HL-60 (cell line): ENCODE measurements around the gene DYNC2I2.

ENCODE experiments used
- DNase-seq, 2 experiments: peaks; one replicate each; pipeline ENCODE4 v3.0.0-alpha.2; 2010 to 2020; ENCODE audit warnings: low read depth in 1 of 2, low spot score in 1 of 2
- H3K27ac ChIP-seq: fragments of 250-450 bp; sonication (Bioruptor Pico); replicated peaks from 2 replicates; pipeline ENCODE4 v1.5.1; 2020; ENCODE audit warnings: mild to moderate bottlenecking, moderate library complexity
- H3K27me3 ChIP-seq: fragments of 250-450 bp; sonication (Bioruptor Pico); 2 replicates; pipeline ENCODE4 v1.5.1; 2021; ENCODE audit warnings: mild to moderate bottlenecking, moderate library complexity; ENCODE audit not compliant: insufficient read depth, poor library complexity, severe bottlenecking
- H3K4me3 ChIP-seq: replicated peaks from 2 replicates; pipeline ENCODE4 v1.5.1; 2011; ENCODE audit warnings: mild to moderate bottlenecking, control low read depth, low read length; ENCODE audit not compliant: insufficient read depth
- CTCF ChIP-seq: IDR thresholded peaks from one replicate; pipeline ENCODE4 v1.5.1; 2011; ENCODE audit warnings: low read length, control low read depth, inconsistent platforms; ENCODE audit not compliant: insufficient read depth
- GABPA ChIP-seq: IDR thresholded peaks from 2 replicates; pipeline ENCODE4 v1.6.1; 2012; ENCODE audit warnings: low read depth
- POLR2AphosphoS5 ChIP-seq: IDR thresholded peaks from 2 replicates; pipeline ENCODE4 v1.6.1; 2012; ENCODE audit warnings: low read depth
- REST ChIP-seq: IDR thresholded peaks from 2 replicates; pipeline ENCODE4 v1.6.1; 2012; ENCODE audit warnings: low read depth; ENCODE audit not compliant: insufficient replicate concordance
- SPI1 ChIP-seq: IDR thresholded peaks from 2 replicates; pipeline ENCODE4 v1.6.1; 2012; ENCODE audit warnings: low read depth, mild to moderate bottlenecking, borderline replicate concordance

DYNC2I2 gene

GRCh38 chr9:128704356-128704670 is 47.7 kb upstream of the DYNC2I2 start:
- TF ChIP-seq REST (no peak), CTCF (no peak), GABPA (no peak), SPI1 (no peak), POLR2AphosphoS5 (no peak)
- Histone ChIP-seq H3K27ac (no peak overlapping the region), H3K4me3 (no peak overlapping the region), H3K27me3 (no peaks in the 10 kb centered on the region)
- no peak for DNase-seq

- peak in 1 of 2 experiments; percentile 56 for DNase-seq
- peak overlapping the region; percentile 33; the same call in 1 of the 2 replicates for H3K27ac ChIP-seq
Measured at GRCh38 chr9:128703616-128704355, 47.1 kb upstream of the DYNC2I2 start.

GRCh38 chr9:128702949-128703615 is 46.4 kb upstream of the DYNC2I2 start:
- no peak for DNase-seq
- Histone ChIP-seq H3K4me3 (peak overlapping the region; percentile 67), H3K27ac (peak overlapping the region; percentile 50), H3K27me3 (no peaks in the 10 kb centered on the region)
- TF ChIP-seq SPI1 = no peak
- TF ChIP-seq REST = no peak
- TF ChIP-seq CTCF = no peak
- no peak for TF ChIP-seq GABPA
- TF ChIP-seq POLR2AphosphoS5 = no peak

More at GRCh38 chr9:128703616-128704355, 47.1 kb upstream of the DYNC2I2 start:
- Histone ChIP-seq H3K27me3 (no peaks in the 10 kb centered on the region), H3K4me3 (peak overlapping the region; percentile 67)
- TF ChIP-seq SPI1 (peak; percentile 26; the same call in 1 of the 2 replicates), POLR2AphosphoS5 (no peak), GABPA (no peak), CTCF (no peak)
